Kidney epithelial cell (primary cell): ENCODE data around the gene SRRM3. TPM values are rescaled to one million over a fixed set of nuclear protein-coding genes. Genes with fewer than 3 reads are reported as not detected.
"Not testable (repeated sequence)": the region's sequence is repeated elsewhere in the genome, so short reads cannot be mapped to it uniquely, and the experiment has no call there.

Source experiments
- DNase-seq: peaks from one replicate; pipeline ENCODE4 v3.0.0-alpha.2; 2010; ENCODE audit warnings: low read depth
- H3K27me3 ChIP-seq: 2 replicates; pipeline ENCODE4 v1.6.0; 2011; ENCODE audit warnings: low read length; ENCODE audit not compliant: control insufficient read depth, insufficient read depth
- H3K36me3 ChIP-seq: 2 replicates; pipeline ENCODE4 v1.5.1; 2011; ENCODE audit warnings: low read length; ENCODE audit not compliant: control insufficient read depth, insufficient read depth
- H3K4me3 ChIP-seq: 2 replicates; pipeline ENCODE4 v1.5.1; 2011; ENCODE audit warnings: low read depth, mild to moderate bottlenecking, control low read depth, low read length
- total RNA-seq: library from RNA; depleted of rRNA; stranded (reverse); fragments of >200 nt; gene quantifications from 2 replicates; pipeline ENCODE4 v1.2.3, GENCODE V29; 2015
- TF ChIP-seq, protein P1 (sequence below): IDR thresholded peaks from 2 replicates; pipeline ENCODE4 v1.5.1; 2011; ENCODE audit warnings: mild to moderate bottlenecking, moderate library complexity, low read length, control low read depth, inconsistent platforms; ENCODE audit not compliant: insufficient read depth, poor library complexity, severe bottlenecking

The SRRM3 gene
- total RNA-seq, 1 donor from 2014 or later, result 0.21 TPM

- Histone ChIP-seq H3K36me3 (no peaks in the 10 kb centered on the region), H3K4me3 (no peak overlapping the region), H3K27me3 (peaks cover 8% of the 10 kb centered on the region)
- TF ChIP-seq, protein P1, sequence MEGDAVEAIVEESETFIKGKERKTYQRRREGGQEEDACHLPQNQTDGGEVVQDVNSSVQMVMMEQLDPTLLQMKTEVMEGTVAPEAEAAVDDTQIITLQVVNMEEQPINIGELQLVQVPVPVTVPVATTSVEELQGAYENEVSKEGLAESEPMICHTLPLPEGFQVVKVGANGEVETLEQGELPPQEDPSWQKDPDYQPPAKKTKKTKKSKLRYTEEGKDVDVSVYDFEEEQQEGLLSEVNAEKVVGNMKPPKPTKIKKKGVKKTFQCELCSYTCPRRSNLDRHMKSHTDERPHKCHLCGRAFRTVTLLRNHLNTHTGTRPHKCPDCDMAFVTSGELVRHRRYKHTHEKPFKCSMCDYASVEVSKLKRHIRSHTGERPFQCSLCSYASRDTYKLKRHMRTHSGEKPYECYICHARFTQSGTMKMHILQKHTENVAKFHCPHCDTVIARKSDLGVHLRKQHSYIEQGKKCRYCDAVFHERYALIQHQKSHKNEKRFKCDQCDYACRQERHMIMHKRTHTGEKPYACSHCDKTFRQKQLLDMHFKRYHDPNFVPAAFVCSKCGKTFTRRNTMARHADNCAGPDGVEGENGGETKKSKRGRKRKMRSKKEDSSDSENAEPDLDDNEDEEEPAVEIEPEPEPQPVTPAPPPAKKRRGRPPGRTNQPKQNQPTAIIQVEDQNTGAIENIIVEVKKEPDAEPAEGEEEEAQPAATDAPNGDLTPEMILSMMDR, result no peak
- DNase-seq, result no peak
These were observed 23.7 kb downstream of the SRRM3 start for GRCh38 chr7:76225379-76225778.

DNA sequence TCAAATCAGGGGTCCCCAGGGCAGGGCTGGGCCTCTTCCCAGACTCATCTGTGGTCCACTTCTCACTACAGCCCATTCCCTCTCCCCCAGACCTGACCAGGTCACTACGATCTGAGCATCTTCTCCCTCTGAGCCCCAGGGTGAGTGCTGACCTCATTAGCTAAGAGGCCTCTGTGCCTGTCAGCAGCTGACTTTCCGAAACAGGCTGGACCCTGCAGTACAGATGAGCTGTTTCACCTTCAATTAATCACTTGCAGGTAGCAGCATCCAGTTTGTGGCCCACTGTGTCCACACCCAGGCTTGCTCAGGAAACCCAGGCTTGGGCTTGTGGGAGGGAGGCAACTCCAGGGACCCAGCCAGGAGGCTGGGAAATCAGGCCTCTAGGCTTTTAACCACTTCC is 24.3 kb downstream of the SRRM3 start:
- Histone ChIP-seq H3K27me3 (peaks cover 10% of the 10 kb centered on the region), H3K36me3 (no peaks in the 10 kb centered on the region), H3K4me3 (no peak overlapping the region)
- TF ChIP-seq, protein P1, result no peak
- DNase-seq, result no peak

- H3K27me3 ChIP-seq, result peaks cover 16% of the 10 kb centered on the region
- not testable (repeated sequence) for H3K4me3 ChIP-seq, DNase-seq, H3K36me3 ChIP-seq
These were observed 25.3 kb downstream of the SRRM3 start for GRCh38 chr7:76226878-76227423.

GRCh38 chr7:76230214-76230613 is 28.5 kb downstream of the SRRM3 start:
- Histone ChIP-seq H3K36me3 (no peaks in the 10 kb centered on the region), H3K4me3 (no peak overlapping the region), H3K27me3 (peaks cover 28% of the 10 kb centered on the region)
- TF ChIP-seq, protein P1, result no peak
- no peak for DNase-seq

DNA sequence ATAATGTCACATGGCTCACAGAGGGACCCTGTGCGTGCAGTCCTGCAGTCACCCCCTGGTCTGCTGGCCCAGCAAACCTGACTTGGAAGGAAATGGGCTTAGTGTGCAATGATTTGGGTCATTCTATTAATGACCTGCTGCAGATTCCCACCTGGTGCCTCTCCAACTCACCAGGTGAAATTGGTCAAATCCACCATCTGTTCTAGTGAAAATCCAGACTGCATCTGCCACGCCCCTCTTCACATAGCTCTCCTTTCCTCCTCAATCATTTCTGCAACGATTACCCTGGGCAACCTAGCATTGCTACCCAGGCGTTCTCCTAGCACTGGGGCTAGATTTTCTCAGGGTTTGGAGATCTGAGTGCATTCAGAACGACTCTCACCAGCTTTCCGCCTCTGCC is 29.4 kb downstream of the SRRM3 start:
- H3K27me3 ChIP-seq, result peaks cover 30% of the 10 kb centered on the region
- TF ChIP-seq, protein P1, result no peak
- H3K36me3 ChIP-seq, result no peaks in the 10 kb centered on the region
- no peak for DNase-seq
- no peak overlapping the region for H3K4me3 ChIP-seq

- no peak overlapping the region for H3K4me3 ChIP-seq
- no peak for DNase-seq
- peaks cover 34% of the 10 kb centered on the region for H3K27me3 ChIP-seq
- TF ChIP-seq, protein P1, result no peak
- H3K36me3 ChIP-seq, result no peaks in the 10 kb centered on the region
These were observed 29.9 kb downstream of the SRRM3 start for GRCh38 chr7:76231583-76231982.
